HEK293 (cell line): ENCODE data around the gene CAV2.

Source experiments
- CTCF ChIA-PET: fragments of 350-600 bp; formaldehyde crosslinking; extraction: SDS; loops from one replicate; lab custom pipeline; 2021; ENCODE audit warnings: antibody characterized with exemption; lab: Yijun Ruan, JAX
- POLR2A ChIA-PET: fragments of 300-600 bp; formaldehyde crosslinking; extraction: SDS; loops from one replicate; lab custom pipeline; 2020; ENCODE audit warnings: antibody characterized with exemption, inconsistent platforms; lab: Yijun Ruan, JAX
- H3K27ac ChIP-seq: fragments of 200-500 bp; sonication (Bioruptor generic); 2 replicates; pipeline ENCODE4 v1.5.1; 2014; ENCODE audit warnings: low read depth, low read length, control low read depth, inconsistent platforms; ENCODE audit errors: extremely low read depth
- H3K36me3 ChIP-seq, 2 experiments: fragments of 200-500 bp in 1 of 2; sonication (Bioruptor generic) in 1 of 2; 1 replicate in 1 of 2; 2 replicates in 1 of 2; pipeline ENCODE4 v1.5.1; 2014 to 2017; ENCODE audit warnings: inconsistent platforms in 2 of 2, low read length in 2 of 2; ENCODE audit not compliant: control insufficient read depth in 2 of 2, insufficient read depth in 1 of 2
- H3K4me1 ChIP-seq: fragments of 200-500 bp; sonication (Bioruptor generic); 2 replicates; pipeline ENCODE4 v1.5.1; 2014; ENCODE audit warnings: mild to moderate bottlenecking, low read length, inconsistent platforms; ENCODE audit not compliant: control insufficient read depth, insufficient read depth
- H3K4me3 ChIP-seq: 2 replicates; pipeline ENCODE4 v1.5.1; 2011; ENCODE audit warnings: low read depth, mild to moderate bottlenecking, control low read depth, low read length, moderate library complexity
- H3K9me3 ChIP-seq: fragments of 200-500 bp; sonication (Bioruptor generic); 2 replicates; pipeline ENCODE4 v1.5.1; 2014; ENCODE audit warnings: low read depth, low read length, inconsistent platforms; ENCODE audit not compliant: control insufficient read depth, insufficient read depth
- BCL11B ChIP-seq: fragments of 450-650 bp; formaldehyde crosslinking; IDR thresholded peaks from 2 replicates; pipeline ENCODE4 v1.5.1; 2016; ENCODE audit warnings: low read depth, missing biosample characterization, missing genetic modification characterization
- EGR2 ChIP-seq: fragments of 450-650 bp; formaldehyde crosslinking; IDR thresholded peaks from 2 replicates; pipeline ENCODE4 v1.5.1; 2016; ENCODE audit warnings: low read depth, missing biosample characterization, missing genetic modification characterization
- ELK4 ChIP-seq: IDR thresholded peaks from 2 replicates; pipeline ENCODE4 v1.6.1; 2011; ENCODE audit warnings: mild to moderate bottlenecking, low read depth, low read length, borderline replicate concordance
- GFI1B ChIP-seq: fragments of 450-650 bp; formaldehyde crosslinking; IDR thresholded peaks from 2 replicates; pipeline ENCODE4 v1.5.1; 2016; ENCODE audit warnings: missing biosample characterization, missing genetic modification characterization
- MZF1 ChIP-seq: fragments of 450-650 bp; formaldehyde crosslinking; IDR thresholded peaks from 2 replicates; pipeline ENCODE4 v1.5.1; 2017; ENCODE audit warnings: missing biosample characterization, missing genetic modification characterization, borderline replicate concordance
- OSR2 ChIP-seq: fragments of 450-650 bp; formaldehyde crosslinking; IDR thresholded peaks from 2 replicates; pipeline ENCODE4 v1.5.1; 2016; ENCODE audit warnings: missing biosample characterization, missing genetic modification characterization
- PRDM2 ChIP-seq: fragments of 450-650 bp; formaldehyde crosslinking; IDR thresholded peaks from 2 replicates; pipeline ENCODE4 v1.5.1; 2016; ENCODE audit warnings: missing biosample characterization, missing genetic modification characterization, borderline replicate concordance
- SP3 ChIP-seq: fragments of 450-650 bp; formaldehyde crosslinking; IDR thresholded peaks from 2 replicates; pipeline ENCODE4 v1.5.1; 2016; ENCODE audit warnings: missing biosample characterization, missing genetic modification characterization
- YY1 ChIP-seq: fragments of 450-650 bp; formaldehyde crosslinking; IDR thresholded peaks from 2 replicates; pipeline ENCODE4 v1.5.1; 2018; ENCODE audit warnings: missing biosample characterization, missing genetic modification characterization
- ZBTB20 ChIP-seq: fragments of 450-650 bp; formaldehyde crosslinking; IDR thresholded peaks from 2 replicates; pipeline ENCODE4 v1.5.1; 2016; ENCODE audit warnings: missing biosample characterization, missing genetic modification characterization
- ZBTB48 ChIP-seq: fragments of 450-650 bp; formaldehyde crosslinking; IDR thresholded peaks from 2 replicates; pipeline ENCODE4 v1.5.1; 2016; ENCODE audit warnings: missing biosample characterization, missing genetic modification characterization
- ZFP37 ChIP-seq: fragments of 450-650 bp; formaldehyde crosslinking; IDR thresholded peaks from 2 replicates; pipeline ENCODE4 v1.5.1; 2016; ENCODE audit warnings: missing biosample characterization, missing genetic modification characterization
- ZNF112 ChIP-seq: fragments of 450-650 bp; formaldehyde crosslinking; IDR thresholded peaks from 2 replicates; pipeline ENCODE4 v1.5.0; 2017; ENCODE audit warnings: missing biosample characterization, missing genetic modification characterization
- ZNF138 ChIP-seq: fragments of 450-650 bp; formaldehyde crosslinking; IDR thresholded peaks from 2 replicates; pipeline ENCODE4 v1.5.1; 2016; ENCODE audit warnings: missing biosample characterization, missing genetic modification characterization, borderline replicate concordance
- ZNF146 ChIP-seq: fragments of 450-650 bp; formaldehyde crosslinking; IDR thresholded peaks from 2 replicates; pipeline ENCODE4 v1.5.1; 2016; ENCODE audit warnings: missing biosample characterization, missing genetic modification characterization
- ZNF155 ChIP-seq: fragments of 450-650 bp; formaldehyde crosslinking; IDR thresholded peaks from 2 replicates; pipeline ENCODE4 v1.5.1; 2016; ENCODE audit warnings: missing biosample characterization, missing genetic modification characterization
- ZNF239 ChIP-seq: fragments of 450-650 bp; formaldehyde crosslinking; IDR thresholded peaks from 2 replicates; pipeline ENCODE4 v1.5.1; 2016; ENCODE audit warnings: missing biosample characterization, missing genetic modification characterization
- ZNF248 ChIP-seq: fragments of 450-650 bp; formaldehyde crosslinking; IDR thresholded peaks from 2 replicates; pipeline ENCODE4 v1.5.1; 2017; ENCODE audit warnings: missing biosample characterization, missing genetic modification characterization
- ZNF433 ChIP-seq: fragments of 450-650 bp; formaldehyde crosslinking; IDR thresholded peaks from 2 replicates; pipeline ENCODE4 v1.5.1; 2016; ENCODE audit warnings: missing biosample characterization, missing genetic modification characterization, low read depth
- ZNF521 ChIP-seq: fragments of 450-650 bp; formaldehyde crosslinking; IDR thresholded peaks from 2 replicates; pipeline ENCODE4 v1.5.1; 2017; ENCODE audit warnings: missing biosample characterization, mild to moderate bottlenecking, missing genetic modification characterization
- ZNF530 ChIP-seq: fragments of 450-650 bp; formaldehyde crosslinking; IDR thresholded peaks from 2 replicates; pipeline ENCODE4 v1.5.1; 2016; ENCODE audit warnings: low read depth, missing biosample characterization, missing genetic modification characterization
- ZNF560 ChIP-seq: fragments of 450-650 bp; formaldehyde crosslinking; IDR thresholded peaks from 2 replicates; pipeline ENCODE4 v1.5.1; 2017; ENCODE audit warnings: missing biosample characterization, missing genetic modification characterization, borderline replicate concordance
- ZNF571 ChIP-seq: fragments of 450-650 bp; formaldehyde crosslinking; IDR thresholded peaks from 2 replicates; pipeline ENCODE4 v1.5.0; 2017; ENCODE audit warnings: missing biosample characterization, missing genetic modification characterization
- ZNF621 ChIP-seq: fragments of 450-650 bp; formaldehyde crosslinking; IDR thresholded peaks from 2 replicates; pipeline ENCODE4 v1.5.1; 2017; ENCODE audit warnings: missing biosample characterization, missing genetic modification characterization
- ZNF660 ChIP-seq: fragments of 450-650 bp; IDR thresholded peaks from 2 replicates; pipeline ENCODE4 v1.5.1; 2018; ENCODE audit warnings: missing biosample characterization, mild to moderate bottlenecking, missing genetic modification characterization
- ZNF777 ChIP-seq: fragments of 450-650 bp; formaldehyde crosslinking; IDR thresholded peaks from 2 replicates; pipeline ENCODE4 v1.5.1; 2017; ENCODE audit warnings: missing biosample characterization, missing genetic modification characterization, borderline replicate concordance
- ZNF785 ChIP-seq: fragments of 450-650 bp; formaldehyde crosslinking; IDR thresholded peaks from 2 replicates; pipeline ENCODE4 v1.5.1; 2016; ENCODE audit warnings: missing biosample characterization, missing genetic modification characterization

CAV2 gene

GRCh38 chr7:116535416-116535815 is 35.9 kb downstream of the CAV2 start:
- POLR2A ChIA-PET: no interaction called here
- no peaks in the 10 kb centered on the region; a peak in 1 of 3 replicates for H3K36me3 ChIP-seq
- no peaks in the 10 kb centered on the region for H3K9me3 ChIP-seq
- H3K4me1 ChIP-seq: no peaks in the 10 kb centered on the region
- TF ChIP-seq OSR2 (tag by site-specific recombination) (no peak), ZNF155 (tag by site-specific recombination) (no peak), ZNF521 (no peak), ZNF248 (tag by site-specific recombination) (no peak), ZBTB48 (tag by site-specific recombination) (no peak)
- TF ChIP-seq, all 188 proteins: peak for 0
- no peak overlapping the region for H3K4me3 ChIP-seq
- CTCF ChIA-PET: interaction anchor here (1.0 kb wide), 2 partner anchors 9 to 56 kb away, joined by 3 to 4 read pairs; no protein-coding TSS in a partner anchor
- H3K27ac ChIP-seq: no peak overlapping the region

- TF ChIP-seq ELK4: no peak
- no peak for TF ChIP-seq BCL11B (tag by site-specific recombination)
- no peak for TF ChIP-seq ZNF785
- no peak for TF ChIP-seq MZF1
- no peak for TF ChIP-seq ZNF530
- no peak for TF ChIP-seq ZNF621 (tag by site-specific recombination)
- no peak for TF ChIP-seq ZNF660 (tag by site-specific recombination)
- TF ChIP-seq ZFP37 (tag by site-specific recombination): no peak
- no peak for TF ChIP-seq ZNF138
- TF ChIP-seq ZNF239 (tag by site-specific recombination): no peak
- TF ChIP-seq ZBTB20 (tag by site-specific recombination): no peak
- no peak for TF ChIP-seq ZNF777
- no peak for TF ChIP-seq ZNF571
- TF ChIP-seq YY1 (tag by site-specific recombination): no peak
- TF ChIP-seq EGR2: no peak
- TF ChIP-seq ZNF112 (tag by site-specific recombination): no peak
- TF ChIP-seq ZNF146 (tag by site-specific recombination): no peak
- TF ChIP-seq, all 188 proteins: peak for 0
- POLR2A ChIA-PET: no interaction called here
- H3K27ac ChIP-seq: no peak overlapping the region
- CTCF ChIA-PET: interaction anchor here (0.6 to 1.0 kb wide), 2 partner anchors 12 to 366 kb away, joined by 3 to 4 read pairs; no protein-coding TSS in a partner anchor
- no peaks in the 10 kb centered on the region for H3K9me3 ChIP-seq
- no peak overlapping the region for H3K4me3 ChIP-seq
- H3K36me3 ChIP-seq: no peaks in the 10 kb centered on the region; a peak in 1 of 3 replicates
- no peaks in the 10 kb centered on the region for H3K4me1 ChIP-seq
These were observed 38.6 kb downstream of the CAV2 start for GRCh38 chr7:116538138-116538537.

- no peak overlapping the region for H3K4me3 ChIP-seq
- H3K36me3 ChIP-seq: no peaks in the 10 kb centered on the region
- no peaks in the 10 kb centered on the region for H3K4me1 ChIP-seq
- CTCF ChIA-PET: interaction anchor here (0.6 to 0.7 kb wide), 2 partner anchors 14 to 369 kb away, joined by 3 to 4 read pairs; no protein-coding TSS in a partner anchor
- TF ChIP-seq ZNF433: no peak
- TF ChIP-seq PRDM2 (tag by site-specific recombination): no peak
- TF ChIP-seq SP3 (tag by site-specific recombination): no peak
- no peak for TF ChIP-seq GFI1B
- no peak for TF ChIP-seq ZNF560 (tag by site-specific recombination)
- TF ChIP-seq, all 188 proteins: peak for 0
- no peaks in the 10 kb centered on the region for H3K9me3 ChIP-seq
- POLR2A ChIA-PET: no interaction called here
- H3K27ac ChIP-seq: no peak overlapping the region
These were observed 40.3 kb downstream of the CAV2 start for GRCh38 chr7:116539879-116540278.
